AG04450 (cell line): ENCODE results near the gene SEZ6. TPM values are rescaled to one million over a fixed set of nuclear protein-coding genes. Genes with fewer than 3 reads are reported as not detected.

Experiments used
- CTCF ChIA-PET: fragments of 300-600, 350-600 bp; formaldehyde crosslinking; extraction: SDS; loops from one replicate; lab custom pipeline; 2022; ENCODE audit warnings: antibody characterized with exemption, inconsistent platforms; lab: Charles Lee
- POLR2A ChIA-PET: fragments of 350-600 bp; formaldehyde crosslinking; extraction: SDS; loops from one replicate; lab custom pipeline; 2021; ENCODE audit warnings: antibody characterized with exemption, inconsistent platforms; lab: Yijun Ruan, JAX
- DNase-seq: peaks from one replicate; pipeline ENCODE4 v3.0.0-alpha.2; 2011; ENCODE audit warnings: low read depth, low spot score
- H3K27ac ChIP-seq: one replicate; pipeline ENCODE4 v1.5.1; 2012; ENCODE audit warnings: low read depth, low read length, control low read depth
- H3K27me3 ChIP-seq: one replicate; pipeline ENCODE4 v1.6.0; 2012; ENCODE audit warnings: low read length; ENCODE audit not compliant: control insufficient read depth, insufficient read depth
- H3K4me3 ChIP-seq: 2 replicates; pipeline ENCODE4 v1.5.1; 2011; ENCODE audit warnings: mild to moderate bottlenecking, low read depth, low read length, control low read depth
- H3K9me3 ChIP-seq: 2 replicates; pipeline ENCODE4 v1.5.1; 2012; ENCODE audit warnings: low read length; ENCODE audit not compliant: control insufficient read depth, insufficient read depth
- CTCF ChIP-seq: IDR thresholded peaks from 2 replicates; pipeline ENCODE4 v1.5.1; 2011; ENCODE audit warnings: low read depth, low read length, control low read depth, inconsistent platforms
- polyA plus RNA-seq: library from polyadenylated mRNA; depleted of rRNA; stranded (reverse); fragments of >200 nt; gene quantifications from 2 replicates; pipeline ENCODE4 v1.2.3, GENCODE V29; 2011

SEZ6 gene
- polyA plus RNA-seq, 1 experiment: not detected

- CTCF ChIA-PET: interaction anchor here (0.5 to 1.2 kb wide), 2 partner anchors 10 to 117 kb away, joined by 3 to 4 read pairs; no protein-coding TSS in a partner anchor
Observed at GRCh38 chr17:28955408-28955807, 50.4 kb downstream of the SEZ6 start.

GRCh38 chr17:28954886-28955285 is 50.9 kb downstream of the SEZ6 start:
- peaks cover under 1% of the 10 kb centered on the region; the same call in 1 of the 2 replicates for H3K9me3 ChIP-seq
- H3K4me3 ChIP-seq: no peak overlapping the region
- DNase-seq: no peak
- H3K27ac ChIP-seq: no peak overlapping the region
- no peak for TF ChIP-seq CTCF
- POLR2A ChIA-PET: interaction anchor here (0.7 kb wide), 1 partner anchor 194 kb away, joined by 10 read pairs; no protein-coding TSS in a partner anchor
- CTCF ChIA-PET: interaction anchor here (0.5 to 3.7 kb wide), 4 partner anchors 11 to 227 kb away, joined by 3 to 66 read pairs (median 14); partner anchors contain the start of genes NEK8 and TLCD1
- H3K27me3 ChIP-seq: no peaks in the 10 kb centered on the region

More at GRCh38 chr17:28955408-28955807, 50.4 kb downstream of the SEZ6 start:
- no peaks in the 10 kb centered on the region for H3K27me3 ChIP-seq
- POLR2A ChIA-PET: interaction anchor here (0.7 kb wide), 1 partner anchor 194 kb away, joined by 10 read pairs; no protein-coding TSS in a partner anchor
- no peak overlapping the region for H3K4me3 ChIP-seq
- H3K27ac ChIP-seq: no peak overlapping the region
- no peak for TF ChIP-seq CTCF
- H3K9me3 ChIP-seq: no peaks in the 10 kb centered on the region; the same call in 1 of the 2 replicates
- no peak for DNase-seq

DNA sequence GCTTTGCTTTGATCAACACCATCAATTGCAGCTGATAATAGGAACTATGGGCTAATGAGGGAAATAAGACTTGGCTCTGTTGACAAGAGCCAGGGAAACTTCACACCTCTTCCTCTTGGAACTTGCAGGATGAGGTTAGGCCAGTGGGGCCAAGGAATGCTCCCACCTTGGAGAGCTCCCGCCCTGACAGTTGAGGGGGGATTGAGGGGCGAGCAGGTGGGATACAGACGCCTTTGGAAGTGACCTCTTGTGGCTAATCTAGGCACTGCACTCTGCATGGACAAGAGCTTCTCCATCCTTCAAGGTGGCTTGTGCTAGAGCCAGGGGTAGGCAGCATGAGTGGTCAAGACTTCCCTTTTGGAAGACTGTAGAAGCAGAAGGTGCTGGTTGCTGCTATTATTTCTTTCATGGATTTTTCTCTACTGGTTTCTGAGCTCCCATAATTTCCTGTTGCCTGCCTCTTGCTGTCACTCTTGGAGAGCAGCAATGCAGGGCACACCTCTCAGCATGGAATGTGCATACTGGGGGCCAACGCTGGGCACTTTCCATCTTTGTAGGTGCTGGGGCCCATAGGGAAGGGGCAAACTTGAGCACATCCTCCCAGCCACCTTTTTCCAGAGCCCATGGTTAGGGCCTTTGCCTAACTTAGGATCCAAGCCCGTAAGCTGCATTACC is 52.3 kb downstream of the SEZ6 start:
- peak; percentile 85 for TF ChIP-seq CTCF
- H3K4me3 ChIP-seq: no peak overlapping the region
- no peaks in the 10 kb centered on the region for H3K27me3 ChIP-seq
- DNase-seq: no peak
- ChIA-PET CTCF (interaction anchor here (0.5 to 3.7 kb wide), 33 partner anchors 8 to 238 kb away, joined by 3 to 66 read pairs (median 4); partner anchors contain the start of genes FAM222B, NEK8, RPL23A and TLCD1), POLR2A (interaction anchor here (0.9 to 1.1 kb wide), 2 partner anchors 225 to 227 kb away, joined by 3 read pairs; partner anchors contain the start of gene NEK8)
- peaks cover 3% of the 10 kb centered on the region; the same call in 1 of the 2 replicates for H3K9me3 ChIP-seq
- no peak overlapping the region for H3K27ac ChIP-seq

GRCh38 chr17:28951991-28952975 is 53.5 kb downstream of the SEZ6 start:
- H3K27ac ChIP-seq: peak overlapping the region; percentile 98
- TF ChIP-seq CTCF: no peak
- peak; percentile 99 for DNase-seq

More at GRCh38 chr17:28951991-28952975, 53.5 kb downstream of the SEZ6 start:
- Histone ChIP-seq H3K4me3 (peak overlapping the region; percentile 77), H3K27me3 (no peaks in the 10 kb centered on the region), H3K9me3 (peaks cover 3% of the 10 kb centered on the region; the same call in 1 of the 2 replicates)
- POLR2A ChIA-PET: interaction anchor here (0.6 to 1.6 kb wide), 12 partner anchors 13 to 233 kb away, joined by 3 to 9 read pairs (median 4); partner anchors contain the start of genes NEK8 and RPL23A
- CTCF ChIA-PET: interaction anchor here (0.6 to 3.7 kb wide), 22 partner anchors 9 to 237 kb away, joined by 3 to 66 read pairs (median 5); partner anchors contain the start of genes FAM222B, NEK8, RPL23A and TLCD1
